Common myeloid progenitor, CD34-positive (primary cell): ENCODE measurements around the gene OPA1.
A peak's percentile ranks its signal among the peaks of the same experiment; 100 is the strongest.

ENCODE experiments used
- CTCF ChIA-PET: fragments of 350-600 bp; sonication (Branson Sonifier 250); formaldehyde crosslinking; loops from one replicate; lab custom pipeline; 2021; ENCODE audit warnings: antibody characterized with exemption; lab: Charles Lee
- POLR2A ChIA-PET: fragments of 350-600 bp; sonication (Branson Sonifier 250); formaldehyde crosslinking; loops from one replicate; lab custom pipeline; 2021; ENCODE audit warnings: antibody characterized with exemption; lab: Charles Lee
- DNase-seq, 3 donors: peaks; one replicate each; pipeline versions ENCODE4 v3.0.0 to v3.0.0-alpha.2; 2013
- H3K27ac ChIP-seq, 2 experiments: 1 replicate in 1 of 2; 2 replicates in 1 of 2; pipeline ENCODE4 v1.7.0; 2013; ENCODE audit warnings: inconsistent platforms in 2 of 2, low read length in 2 of 2, mild to moderate bottlenecking in 2 of 2, low read depth in 1 of 2, moderate library complexity in 1 of 2; ENCODE audit not compliant: severe bottlenecking in 2 of 2, insufficient read depth in 1 of 2, poor library complexity in 1 of 2
- H3K27me3 ChIP-seq, 5 experiments: replicated peaks in 2 of 5; 1 replicate in 3 of 5; 2 replicates in 2 of 5; pipeline versions ENCODE4 v1.6.1 to v1.7.0; 2013; ENCODE audit warnings: low read length in 4 of 5, mild to moderate bottlenecking in 2 of 5, moderate library complexity in 2 of 5, inconsistent platforms in 1 of 5; ENCODE audit not compliant: insufficient read depth in 5 of 5, control insufficient read depth in 4 of 5
- H3K36me3 ChIP-seq, 4 experiments: 1 replicate in 2 of 4; 2 replicates in 2 of 4; pipeline versions ENCODE4 v1.6.1 to v1.7.0; 2013; ENCODE audit warnings: low read length in 3 of 4, control low read depth in 1 of 4, mild to moderate bottlenecking in 1 of 4; ENCODE audit not compliant: control insufficient read depth in 4 of 4, insufficient read depth in 4 of 4
- H3K4me1 ChIP-seq, 4 experiments: 1 replicate in 3 of 4; 2 replicates in 1 of 4; pipeline versions ENCODE4 v1.6.1 to v1.7.1; 2013; ENCODE audit warnings: low read length in 3 of 4, mild to moderate bottlenecking in 3 of 4, control low read depth in 1 of 4, inconsistent platforms in 1 of 4, moderate library complexity in 1 of 4; ENCODE audit not compliant: control insufficient read depth in 4 of 4, insufficient read depth in 4 of 4; ENCODE audit errors: control extremely low read depth in 1 of 4
- H3K4me3 ChIP-seq, 7 experiments: 1 replicate in 4 of 7; 2 replicates in 3 of 7; pipeline versions ENCODE4 v1.5.1 to v1.7.0; 2013; ENCODE audit warnings: mild to moderate bottlenecking in 7 of 7, low read length in 6 of 7, moderate library complexity in 6 of 7, inconsistent platforms in 2 of 7, low read depth in 2 of 7, control low read depth in 1 of 7; ENCODE audit not compliant: insufficient read depth in 4 of 7, control insufficient read depth in 1 of 7; ENCODE audit errors: extremely low read depth in 1 of 7
- H3K9me3 ChIP-seq, 5 experiments: 1 replicate in 4 of 5; 2 replicates in 1 of 5; pipeline versions ENCODE4 v1.6.1 to v1.7.1; 2013; ENCODE audit warnings: low read length in 4 of 5, mild to moderate bottlenecking in 2 of 5, inconsistent platforms in 1 of 5, low read depth in 1 of 5, moderate library complexity in 1 of 5; ENCODE audit not compliant: control insufficient read depth in 4 of 5, insufficient read depth in 2 of 5; ENCODE audit errors: control extremely low read depth in 1 of 5
- WGBS: methylation state at CpG from one replicate; pipeline ENCODE4 v1.1.5; 2013; ENCODE audit not compliant: insufficient coverage; 5-methylcytosine and 5-hydroxymethylcytosine counted together

Gene OPA1

DNA sequence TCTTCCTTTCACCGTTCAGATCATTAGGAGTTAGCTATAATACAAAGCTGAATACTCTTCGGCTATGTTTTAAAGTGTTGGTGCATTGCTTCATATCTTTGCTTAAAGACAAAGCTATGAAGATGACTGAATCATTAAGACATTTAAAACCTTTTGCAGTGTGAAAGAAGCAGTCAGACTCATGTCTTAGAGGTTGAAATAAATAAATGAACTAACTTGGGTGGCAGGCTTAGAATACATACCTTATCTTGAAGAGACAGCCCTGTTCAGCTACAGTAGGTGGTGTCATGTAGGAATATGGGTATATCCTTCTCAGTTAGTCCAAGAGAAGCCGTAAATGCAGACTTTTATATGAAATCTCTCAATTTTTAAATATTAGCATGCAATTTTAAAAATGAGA, 63.4 kb downstream of the OPA1 start:
- DNase-seq, result peak in 2 of 3 donors; percentile 12 to 41
- Histone ChIP-seq H3K4me3 (no peak overlapping the region), H3K27me3 (no peaks in the 10 kb centered on the region), H3K27ac (peak overlapping the region in 1 of 2 experiments; percentile 52), H3K36me3 (peaks cover 12 to 58% (median 31%) of the 10 kb centered on the region in 4 experiments), H3K9me3 (no peaks in the 10 kb centered on the region), H3K4me1 (peaks cover 0 to 4% (median 2%) of the 10 kb centered on the region in 4 experiments)
- ChIA-PET CTCF (interaction anchor here (3.4 kb wide), 1 partner anchor 9 kb away, joined by 17 read pairs; no protein-coding TSS in a partner anchor), POLR2A (no interaction called here)
- WGBS, result no CpG with 5 or more reads among the region's 3 CpGs

DNA sequence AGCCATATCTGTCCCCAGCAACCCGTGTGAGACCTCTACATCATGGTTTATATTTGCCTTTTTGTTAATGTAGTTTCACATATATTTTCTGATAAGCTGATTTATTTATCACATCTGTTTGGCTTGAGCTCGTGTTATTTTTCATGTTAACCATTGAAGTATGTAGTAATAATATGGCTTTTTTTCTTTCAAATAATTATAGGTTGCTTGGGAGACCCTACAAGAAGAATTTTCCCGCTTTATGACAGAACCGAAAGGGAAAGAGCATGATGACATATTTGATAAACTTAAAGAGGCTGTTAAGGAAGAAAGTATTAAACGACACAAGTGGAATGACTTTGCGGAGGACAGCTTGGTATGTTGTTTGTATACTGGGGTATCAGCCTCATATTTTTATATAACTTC, 63.9 kb downstream of the OPA1 start:
- no peaks in the 10 kb centered on the region for H3K9me3 ChIP-seq
- H3K27me3 ChIP-seq, result no peaks in the 10 kb centered on the region
- peaks cover 0 to 8% (median 2%) of the 10 kb centered on the region in 4 experiments for H3K4me1 ChIP-seq
- ChIA-PET POLR2A (no interaction called here), CTCF (interaction anchor here (1.2 to 3.4 kb wide), 2 partner anchors 9 to 45 kb away, joined by 3 to 17 read pairs; no protein-coding TSS in a partner anchor)
- peaks cover 12 to 57% (median 32%) of the 10 kb centered on the region in 4 experiments for H3K36me3 ChIP-seq
- peak overlapping the region in 1 of 2 experiments; percentile 52 for H3K27ac ChIP-seq
- DNase-seq, result no peak
- WGBS, result 100% methylated on average over 2 of the region's 6 CpGs
- H3K4me3 ChIP-seq, result no peak overlapping the region

DNA sequence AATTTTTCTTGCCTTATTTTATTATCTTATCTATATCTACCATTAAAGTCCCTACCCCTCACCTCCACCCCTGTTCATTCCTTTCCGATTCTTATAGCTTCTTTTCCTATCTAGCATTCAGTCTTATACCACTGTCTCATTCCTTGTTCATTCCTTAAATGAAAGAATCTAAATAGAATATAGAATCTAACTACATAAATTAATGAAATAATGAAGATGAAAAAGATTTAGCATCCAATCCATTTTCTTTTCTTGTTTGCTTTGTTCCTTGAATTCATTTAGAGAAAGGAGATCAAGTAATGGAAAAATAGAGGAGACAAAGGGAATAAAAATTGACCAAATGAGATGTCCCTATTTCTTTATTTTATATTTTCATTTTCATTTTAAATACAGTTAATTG, 67.2 kb downstream of the OPA1 start:
- Histone ChIP-seq H3K9me3 (no peaks in the 10 kb centered on the region), H3K4me3 (no peak overlapping the region), H3K27ac (peak overlapping the region in 1 of 2 experiments; percentile 44), H3K4me1 (peaks cover 0 to 9% (median 2%) of the 10 kb centered on the region in 4 experiments), H3K36me3 (peaks cover 16 to 48% (median 32%) of the 10 kb centered on the region in 4 experiments), H3K27me3 (no peaks in the 10 kb centered on the region)
- ChIA-PET CTCF (interaction anchor here (1.1 to 1.7 kb wide), 2 partner anchors 11 to 656 kb away, joined by 5 read pairs; no protein-coding TSS in a partner anchor), POLR2A (interaction anchor here (0.6 kb wide), 1 partner anchor 33 kb away, joined by 3 read pairs; no protein-coding TSS in a partner anchor)
- no peak for DNase-seq
- WGBS, result no CpG with 5 or more reads among the region's 1 CpG

DNA sequence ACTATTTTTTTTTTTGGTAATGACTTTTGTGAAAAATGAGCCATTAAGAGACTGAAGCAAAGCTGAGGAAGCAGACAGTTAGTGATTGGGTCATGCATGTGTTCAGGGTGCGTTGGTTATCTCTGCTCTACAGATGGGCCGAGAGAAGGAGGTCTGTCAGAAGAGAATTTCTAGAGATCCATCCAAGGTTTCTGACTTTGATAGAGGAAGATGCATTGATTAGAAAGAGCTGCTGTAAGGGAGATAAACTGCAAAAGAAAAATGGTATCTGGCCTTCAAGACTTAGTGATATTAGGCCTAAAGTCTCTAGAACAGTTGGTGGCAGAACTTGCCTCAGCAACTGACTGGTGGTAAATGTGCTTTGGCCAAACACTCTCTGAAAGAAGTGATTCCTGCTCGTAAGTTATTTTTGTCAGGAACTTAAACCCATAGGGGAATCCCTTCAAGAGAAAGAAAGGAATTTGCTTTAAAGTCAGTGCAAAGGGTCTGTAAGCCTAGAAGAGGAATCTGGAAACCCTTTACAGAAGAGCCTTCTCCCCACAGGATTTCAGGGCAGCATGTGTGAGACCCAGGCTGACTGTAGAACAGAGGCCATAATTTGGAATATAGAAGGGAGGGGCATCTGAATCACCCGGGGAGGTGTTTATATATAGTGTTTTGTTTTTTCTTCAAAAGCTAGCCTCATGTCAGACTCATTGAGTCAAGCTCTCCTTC, 67.8 kb downstream of the OPA1 start:
- H3K4me3 ChIP-seq, result no peak overlapping the region
- DNase-seq, result peak; percentile 67 to 93 (median 81)
- H3K9me3 ChIP-seq, result no peaks in the 10 kb centered on the region
- H3K4me1 ChIP-seq, result peaks cover 0 to 9% (median 2%) of the 10 kb centered on the region in 4 experiments
- WGBS, result 46% methylated on average over 3 of the region's 4 CpGs
- ChIA-PET CTCF (interaction anchor here (1.1 to 6.2 kb wide), 7 partner anchors 10 to 681 kb away, joined by 3 to 46 read pairs (median 5); no protein-coding TSS in a partner anchor), POLR2A (interaction anchor here (0.6 kb wide), 1 partner anchor 33 kb away, joined by 3 read pairs; no protein-coding TSS in a partner anchor)
- H3K36me3 ChIP-seq, result peaks cover 12 to 45% (median 29%) of the 10 kb centered on the region in 4 experiments
- no peaks in the 10 kb centered on the region for H3K27me3 ChIP-seq
- peak overlapping the region in 1 of 2 experiments; percentile 68 for H3K27ac ChIP-seq

DNA sequence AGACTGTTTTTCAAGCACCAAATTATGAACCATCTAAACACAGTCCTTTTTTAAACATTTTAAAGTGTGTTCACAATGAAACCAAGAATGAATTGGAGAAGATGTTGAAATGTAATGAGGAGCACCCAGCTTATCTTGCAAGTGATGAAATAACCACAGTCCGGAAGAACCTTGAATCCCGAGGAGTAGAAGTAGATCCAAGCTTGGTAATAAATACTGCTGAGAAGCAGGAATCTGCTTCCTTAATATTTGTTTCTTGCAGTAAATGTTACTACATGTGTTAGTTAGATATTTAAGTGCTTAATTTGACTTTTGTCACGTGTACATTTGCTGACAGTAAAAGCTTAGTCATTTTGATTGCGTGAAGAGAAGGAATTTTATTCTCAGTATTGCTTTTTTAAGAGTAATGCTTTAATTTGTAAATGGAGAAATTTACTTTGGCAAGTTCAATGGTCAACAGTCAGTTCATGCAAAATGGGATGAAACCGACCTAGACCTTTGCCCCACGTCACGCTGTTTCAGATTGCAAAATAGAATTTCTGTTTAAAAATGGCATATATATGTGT, 69.8 kb downstream of the OPA1 start:
- H3K4me3 ChIP-seq, result no peak overlapping the region
- H3K9me3 ChIP-seq, result no peaks in the 10 kb centered on the region
- H3K36me3 ChIP-seq, result peaks cover 14 to 44% (median 30%) of the 10 kb centered on the region in 4 experiments
- WGBS, result 90% methylated on average over 7 of the region's 7 CpGs
- H3K27me3 ChIP-seq, result no peaks in the 10 kb centered on the region
- ChIA-PET CTCF (interaction anchor here (0.8 to 6.2 kb wide), 7 partner anchors 10 to 681 kb away, joined by 3 to 46 read pairs (median 3); no protein-coding TSS in a partner anchor), POLR2A (no interaction called here)
- H3K27ac ChIP-seq, result no peak overlapping the region
- DNase-seq, result no peak
- H3K4me1 ChIP-seq, result peaks cover 0 to 9% (median 2%) of the 10 kb centered on the region in 4 experiments

DNA sequence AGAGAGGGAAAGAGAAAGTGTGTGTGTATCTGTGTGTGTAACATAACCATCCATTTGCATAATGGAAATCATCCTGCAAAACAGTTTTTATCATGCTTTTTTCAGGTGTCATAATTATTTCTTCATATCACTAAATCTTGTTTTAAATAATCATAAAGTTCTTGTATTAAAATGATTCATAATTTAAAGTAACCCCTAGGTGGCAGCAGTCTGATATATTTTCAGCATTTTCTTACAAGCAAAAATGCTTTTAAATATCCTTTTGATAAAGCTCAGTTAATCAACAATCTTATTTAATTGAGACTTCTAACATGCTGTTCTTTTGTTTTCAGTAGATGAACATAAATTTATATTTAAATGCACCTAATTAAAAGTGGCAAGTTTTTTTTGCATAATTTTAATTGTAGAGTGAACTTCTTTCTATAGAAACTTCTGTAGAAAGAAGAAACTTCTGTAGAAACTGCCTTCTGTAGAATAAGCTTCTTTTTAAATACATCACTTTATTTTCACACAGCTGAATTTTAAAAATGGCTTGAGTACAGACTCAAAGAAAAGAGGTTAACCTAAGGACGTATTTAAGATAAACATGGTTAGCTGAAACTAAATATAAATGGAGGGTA, 72.5 kb downstream of the OPA1 start:
- Histone ChIP-seq H3K4me3 (no peak overlapping the region), H3K27ac (no peak overlapping the region), H3K36me3 (peaks cover 19 to 50% (median 34%) of the 10 kb centered on the region in 4 experiments), H3K27me3 (no peaks in the 10 kb centered on the region), H3K9me3 (no peaks in the 10 kb centered on the region), H3K4me1 (peaks cover 0 to 9% (median 0%) of the 10 kb centered on the region in 4 experiments)
- ChIA-PET CTCF (interaction anchor here (0.7 to 6.2 kb wide), 26 partner anchors 9 to 679 kb away, joined by 3 to 46 read pairs (median 4); no protein-coding TSS in a partner anchor), POLR2A (no interaction called here)
- DNase-seq, result peak; percentile 46 to 80 (median 77)
- no CpG with 5 or more reads among the region's 1 CpG for WGBS
